GM19467 (cell line): ENCODE measurements around the gene CHCHD1.
A peak's percentile ranks its signal among the peaks of the same experiment; 100 is the strongest.
"Not testable (repeated sequence)": the region's sequence is repeated elsewhere in the genome, so short reads cannot be mapped to it uniquely, and the experiment has no call there.

Experiments used
- ATAC-seq: cut with Tn5 transposase; IDR thresholded peaks from one replicate; pipeline ENCODE4 v1.9.1; 2021; ENCODE audit warnings: mild to moderate bottlenecking, moderate library complexity; ENCODE audit not compliant: unreplicated experiment

Gene CHCHD1

GRCh38 chr10:73809061-73809818, 27.4 kb downstream of the CHCHD1 start:
- no peak for ATAC-seq

DNA sequence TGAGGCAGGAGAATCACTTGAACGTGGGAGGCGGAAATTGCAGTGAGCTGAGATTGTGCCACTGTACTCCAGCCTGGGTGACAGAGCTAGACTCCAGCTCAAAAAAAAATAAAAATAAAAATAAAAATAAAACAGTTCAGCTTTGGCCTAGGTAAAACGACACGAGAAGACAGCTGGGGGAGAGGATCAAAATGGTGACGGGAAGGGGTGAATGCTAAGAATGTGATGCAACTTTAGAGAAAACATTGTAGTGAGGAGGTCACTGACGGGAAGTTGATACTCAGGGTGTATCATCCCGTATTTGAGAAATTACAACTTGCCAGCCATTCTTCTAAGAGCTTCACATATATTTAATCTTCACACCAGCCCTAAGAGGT, 28.5 kb downstream of the CHCHD1 start:
- no peak for ATAC-seq

- peak; percentile 26 for ATAC-seq
Observed at GRCh38 chr10:73810735-73811465, 29.1 kb downstream of the CHCHD1 start.

DNA sequence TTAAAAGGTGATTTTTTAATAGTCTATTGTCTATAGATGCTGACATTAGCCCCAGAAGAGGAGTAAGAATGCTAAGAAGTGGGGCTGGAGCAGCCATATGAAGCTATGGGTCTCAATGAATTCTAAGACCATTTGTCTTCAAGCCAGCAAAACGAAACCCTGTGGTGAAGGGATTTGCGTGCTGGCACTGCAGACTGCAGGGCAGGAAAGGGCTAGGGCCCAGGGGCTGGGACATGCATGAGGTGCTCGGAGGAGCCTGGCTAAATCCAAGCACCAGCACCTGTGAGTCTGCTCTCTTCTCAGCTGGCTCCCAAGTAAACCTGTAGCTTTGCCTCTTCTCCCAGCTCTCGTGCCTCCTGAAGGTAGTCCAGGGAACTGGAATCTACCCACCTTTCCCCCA, 30.8 kb downstream of the CHCHD1 start:
- no peak for ATAC-seq

- ATAC-seq, result no peak
Observed at GRCh38 chr10:73813333-73813732, 31.5 kb downstream of the CHCHD1 start.

DNA sequence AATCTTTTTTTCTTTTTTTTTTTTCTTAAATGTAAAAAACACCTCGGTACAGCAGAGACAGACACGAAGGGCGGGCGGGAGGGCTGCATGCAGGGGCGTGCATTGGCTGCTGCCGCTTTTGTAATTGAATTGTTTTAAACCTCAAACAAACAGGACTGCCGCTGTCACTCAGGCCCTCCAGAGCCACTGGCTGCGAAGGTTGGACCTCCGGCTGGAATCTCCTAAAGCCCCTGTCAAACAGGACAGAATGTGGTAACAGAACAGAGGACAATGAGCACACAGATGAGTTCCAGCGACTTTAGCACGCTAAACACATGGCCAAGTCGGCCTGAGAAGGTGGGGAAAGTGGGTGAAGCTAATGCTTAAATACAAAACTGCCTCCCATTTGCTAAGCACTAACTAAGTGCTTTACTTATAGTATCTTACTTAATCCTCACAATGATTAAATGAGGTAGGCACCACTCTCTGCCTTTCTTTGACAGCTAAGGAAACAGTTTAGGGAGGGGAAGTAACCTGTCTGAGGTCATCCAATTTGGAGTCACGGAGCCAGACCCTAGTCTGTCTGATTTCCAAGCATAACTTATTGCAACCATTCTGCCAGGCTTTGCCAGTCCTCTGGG, 32.5 kb downstream of the CHCHD1 start:
- no peak for ATAC-seq

DNA sequence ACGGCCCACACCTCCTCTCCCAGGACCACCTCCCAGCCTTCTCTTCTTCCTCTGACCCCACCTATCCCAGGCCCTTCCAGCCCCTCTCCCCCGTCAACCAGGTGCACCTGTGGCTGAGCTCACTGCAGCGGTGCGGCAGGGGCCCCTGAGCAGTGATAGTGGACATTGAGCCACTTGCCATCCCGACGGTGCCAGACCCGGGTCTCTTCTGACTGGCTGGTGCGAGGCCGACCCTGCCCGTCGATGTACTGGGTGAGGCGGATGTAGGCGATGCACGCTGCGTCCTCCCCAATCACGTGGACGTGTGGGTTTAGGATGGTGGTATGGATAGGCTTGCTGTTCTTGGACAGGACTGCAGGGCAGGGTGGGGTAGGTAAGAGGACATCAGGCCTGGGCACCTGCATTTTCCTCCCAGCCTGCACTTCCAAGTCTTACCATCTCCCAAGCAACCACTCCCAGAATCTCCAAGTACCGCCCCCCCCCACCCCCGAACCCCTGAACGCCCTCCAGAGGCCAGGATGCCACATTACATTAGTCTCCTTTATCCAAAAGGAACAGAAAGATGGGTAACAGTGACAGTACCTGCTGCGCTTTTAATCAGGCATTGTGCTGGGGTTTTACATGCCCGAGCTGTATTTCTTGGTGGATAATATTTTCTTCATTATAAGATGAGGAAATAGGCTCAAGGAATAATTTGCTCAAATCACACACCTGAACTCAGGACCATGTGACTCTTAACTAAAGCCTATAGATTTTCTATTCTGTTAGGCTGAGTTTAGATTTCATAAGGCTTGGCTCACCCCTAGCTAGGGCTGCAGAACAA, 33.3 kb downstream of the CHCHD1 start:
- no peak for ATAC-seq

GRCh38 chr10:73815719-73816030, 33.8 kb downstream of the CHCHD1 start:
- ATAC-seq, result no peak

DNA sequence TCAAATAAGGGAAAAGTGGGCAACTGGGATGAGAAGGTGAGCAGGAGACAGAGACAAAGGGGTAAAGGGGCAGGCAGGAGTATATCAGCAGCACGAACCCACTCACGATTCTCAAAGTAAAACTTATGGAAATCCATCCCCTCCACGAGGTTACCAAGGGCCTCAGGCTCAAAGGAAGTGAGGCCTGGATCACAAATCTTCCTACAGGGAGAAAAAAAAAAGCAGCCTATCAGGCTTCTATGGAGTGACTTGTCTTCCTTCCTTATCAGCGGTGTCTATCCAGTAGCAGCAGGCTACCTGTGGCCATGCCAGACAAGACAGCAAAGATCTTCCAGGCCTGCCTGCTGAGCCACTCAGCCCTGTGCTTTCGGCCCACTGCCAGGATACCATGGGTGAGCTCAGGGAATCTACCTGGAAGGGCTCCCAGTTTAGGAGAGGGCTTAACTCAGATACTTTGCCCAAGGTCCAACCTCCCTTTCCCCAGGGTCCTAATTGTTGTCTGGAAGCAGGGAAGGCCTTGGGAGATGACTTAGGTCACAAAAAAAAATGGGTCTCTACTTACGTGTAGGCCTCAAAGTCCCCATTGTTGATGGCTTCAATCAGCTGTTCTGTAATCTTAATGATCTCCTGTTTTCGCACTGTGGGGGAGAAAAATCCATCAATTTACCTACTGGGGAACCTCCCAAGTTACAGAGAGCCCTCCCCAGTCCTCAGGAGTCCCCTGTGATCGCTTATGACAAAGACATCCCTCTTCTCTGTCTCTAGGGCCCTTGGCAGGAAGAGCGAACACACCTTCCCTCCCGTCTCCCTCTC, 35.3 kb downstream of the CHCHD1 start:
- ATAC-seq, result no peak

DNA sequence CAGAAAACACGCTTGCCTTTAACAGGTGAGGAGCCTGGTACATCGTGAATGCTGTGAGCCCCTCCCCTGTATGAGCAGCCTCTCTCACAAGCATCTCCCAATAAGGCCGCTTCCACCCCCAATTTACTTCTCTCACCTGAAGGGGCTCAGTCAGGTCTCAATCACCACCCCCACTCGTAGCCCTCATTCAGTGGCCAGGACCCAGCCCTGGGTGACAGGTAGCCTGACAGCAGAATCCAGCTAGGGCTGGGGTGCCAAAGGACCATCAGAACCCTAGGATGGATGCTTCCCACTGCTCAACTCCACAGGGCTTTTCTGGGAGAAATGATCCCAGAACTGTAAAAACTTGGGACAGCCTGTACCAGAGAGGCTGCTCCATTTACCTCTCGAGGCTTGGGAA, 36.0 kb downstream of the CHCHD1 start:
- ATAC-seq, result no peak

DNA sequence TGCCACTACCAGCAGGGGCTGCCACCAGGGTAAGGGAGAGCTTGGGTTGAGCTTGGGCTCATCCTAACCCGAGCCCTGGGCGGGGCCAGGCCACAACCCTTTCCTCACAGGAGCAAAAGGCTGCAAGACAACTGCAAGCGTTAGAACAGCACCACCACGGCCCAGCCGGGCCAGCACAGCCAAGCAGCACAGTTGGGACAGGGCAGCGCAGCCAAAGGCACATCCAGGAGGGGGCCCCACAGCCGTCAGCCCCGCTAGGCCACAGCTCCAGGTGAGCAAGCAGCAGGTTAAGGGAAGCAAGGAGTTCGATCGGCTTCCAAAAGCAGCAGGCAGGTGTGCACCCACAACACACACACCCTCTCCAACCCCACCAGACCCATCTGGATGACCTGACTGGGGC, 36.6 kb downstream of the CHCHD1 start:
- ATAC-seq, result no peak

GRCh38 chr10:73819081-73819480, 37.2 kb downstream of the CHCHD1 start:
- ATAC-seq, result no peak

DNA sequence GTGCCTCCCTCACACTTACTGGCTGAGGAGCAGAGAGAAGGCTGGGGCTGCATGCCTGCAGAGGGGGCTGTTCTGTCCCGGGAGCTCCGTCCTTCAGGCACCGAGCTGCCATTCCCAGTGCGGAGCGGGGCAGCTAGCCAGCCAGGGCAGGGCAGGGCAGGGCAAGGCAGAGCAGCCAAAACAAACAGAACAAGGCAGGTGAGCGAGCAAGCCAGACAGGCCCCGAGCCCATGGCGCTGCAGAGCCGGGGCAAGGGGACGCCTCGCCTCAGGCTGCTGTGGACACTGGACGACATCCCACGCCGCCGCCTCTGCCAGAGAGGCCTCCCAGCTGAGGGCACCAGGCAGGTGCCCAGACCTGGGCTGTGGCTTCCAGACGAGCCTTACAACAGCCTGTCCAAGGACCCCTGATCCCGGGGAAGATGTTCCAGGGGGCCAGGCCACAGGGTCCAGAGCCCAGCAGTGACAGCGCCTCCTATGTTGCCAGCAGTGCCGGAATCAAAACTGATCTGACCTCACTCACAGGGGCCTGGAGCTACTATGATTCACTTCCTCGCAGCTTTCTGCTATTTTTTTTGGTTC, 37.8 kb downstream of the CHCHD1 start:
- no peak for ATAC-seq

DNA sequence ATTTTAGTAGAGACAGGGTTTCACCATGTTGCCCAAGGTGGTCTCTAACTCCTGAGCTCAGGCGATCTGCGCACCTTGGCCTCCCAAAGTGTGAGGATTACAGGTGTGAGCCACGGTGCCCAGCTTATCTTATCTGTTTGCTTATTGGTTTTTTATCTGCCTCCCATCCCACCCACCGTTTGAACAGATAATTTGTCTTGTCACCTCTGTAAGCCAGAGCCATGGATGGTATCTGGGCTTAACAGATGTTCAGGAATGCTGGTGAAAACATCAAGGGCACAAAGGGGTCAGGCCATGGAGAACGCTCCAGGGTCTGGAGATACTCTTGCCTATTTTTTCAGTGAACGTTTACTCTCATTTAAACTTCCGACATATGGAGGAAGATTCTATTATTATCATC, 41.5 kb downstream of the CHCHD1 start:
- no peak for ATAC-seq

DNA sequence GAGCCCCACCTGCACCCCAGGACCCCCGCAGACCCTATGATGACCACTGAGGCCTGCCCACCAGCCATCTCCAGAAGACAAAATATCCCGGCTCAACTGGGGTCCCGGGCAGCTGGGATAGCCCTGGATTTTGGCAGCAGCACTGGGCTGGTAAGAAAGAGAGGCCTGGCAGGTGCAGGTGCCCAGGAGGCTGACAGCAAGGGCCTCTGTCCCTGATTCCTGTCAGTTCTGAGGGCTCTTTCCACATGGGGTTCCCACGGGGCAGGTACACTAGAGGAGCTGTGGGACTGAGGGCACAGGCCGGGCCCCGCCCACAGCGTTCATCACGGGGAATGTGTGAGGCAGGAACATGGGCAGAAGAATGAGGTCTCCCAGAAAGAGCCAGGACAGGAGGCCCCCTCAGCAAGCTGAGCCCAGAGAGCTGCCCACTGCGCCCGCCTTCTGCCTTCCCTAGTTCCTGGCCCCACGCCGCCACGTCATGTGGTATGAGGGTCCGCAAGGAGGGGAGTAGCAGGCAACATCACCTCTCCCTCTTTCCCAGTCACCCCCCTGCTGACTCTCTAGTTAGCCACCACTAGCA, 42.4 kb downstream of the CHCHD1 start:
- no peak for ATAC-seq

GRCh38 chr10:73827346-73828089, 45.7 kb downstream of the CHCHD1 start:
- no peak for ATAC-seq

DNA sequence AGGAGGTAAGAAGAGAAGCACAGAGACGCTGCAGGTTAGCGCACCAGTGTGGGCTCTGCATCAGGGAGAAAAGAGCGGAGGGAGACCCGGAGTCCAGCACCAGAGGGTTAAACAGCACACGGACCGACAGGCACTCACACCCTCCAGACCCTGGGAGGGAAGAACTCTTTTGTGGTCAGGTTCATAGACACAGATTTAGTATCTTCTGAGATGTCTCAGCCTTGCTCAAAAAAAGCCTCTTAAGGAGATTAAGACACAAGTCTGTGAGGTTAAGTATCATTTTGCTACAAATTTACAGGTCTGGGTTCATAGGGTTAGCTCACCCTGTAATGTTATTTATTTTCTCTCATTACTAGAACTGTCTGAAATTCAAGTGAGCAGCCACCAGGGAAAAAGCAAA, 46.3 kb downstream of the CHCHD1 start:
- ATAC-seq, result no peak

- ATAC-seq, result not testable (repeated sequence)
Observed at GRCh38 chr10:73829090-73829489, 47.2 kb downstream of the CHCHD1 start.
